Tibial artery (tissue), 4 donors: ENCODE results near the gene TMX3.

ENCODE experiments used
- DNase-seq, 2 donors: peaks; one replicate each; pipeline ENCODE4 v3.0.0-alpha.2; 2019
- H3K27ac ChIP-seq, 2 donors: fragments of 200-600 bp; sonication (generic) in 1 of 2; 1 replicate in 1 of 2; 2 replicates in 1 of 2; pipeline ENCODE4 v1.5.1; 2018 to 2019; ENCODE audit warnings: mild to moderate bottlenecking in 1 of 2
- H3K27me3 ChIP-seq, 2 donors: fragments of 200-600 bp; sonication (generic) in 1 of 2; one replicate each; pipeline versions ENCODE4 v1.5.1 to v1.6.0; 2016 to 2019
- H3K36me3 ChIP-seq, 3 donors: fragments of 200-600 bp; sonication (generic) in 2 of 3; one replicate each; pipeline ENCODE4 v1.5.1; 2016 to 2019; ENCODE audit warnings: mild to moderate bottlenecking in 2 of 3
- H3K4me1 ChIP-seq, 4 donors: fragments of 200-600 bp; sonication (generic) in 2 of 4; 1 replicate in 3 of 4; 2 replicates in 1 of 4; pipeline ENCODE4 v1.5.1; 2016 to 2019
- H3K4me3 ChIP-seq, 2 donors: fragments of 200-600 bp; sonication (generic) in 1 of 2; 1 replicate in 1 of 2; 2 replicates in 1 of 2; pipeline ENCODE4 v1.5.1; 2018 to 2019; ENCODE audit warnings: mild to moderate bottlenecking in 2 of 2
- H3K9me3 ChIP-seq, 3 donors: fragments of 200-600 bp; sonication (generic) in 1 of 3; one replicate each; pipeline ENCODE4 v1.5.1; 2016 to 2019
- CTCF ChIP-seq, 2 experiments: fragments of 200-600 bp in 1 of 2; fragments of 450-650 bp in 1 of 2; IDR thresholded peaks; one replicate each; pipeline ENCODE4 v1.5.1; 2017 to 2019; ENCODE audit warnings: antibody characterized with exemption in 2 of 2, mild to moderate bottlenecking in 1 of 2, moderate library complexity in 1 of 2
- intact Hi-C: fragments of 100-400 bp; cut with DNase I; formaldehyde crosslinking; loops from one replicate; pipeline ENCODE4 v1.15.0; 2023; ENCODE audit warnings: low total_unique reads

Gene TMX3

GRCh38 chr18:68742206-68742605 is 27.3 kb upstream of the TMX3 start:
- Histone ChIP-seq H3K9me3 (no peaks in the 10 kb centered on the region), H3K4me3 (no peak overlapping the region), H3K36me3 (no peaks in the 10 kb centered on the region), H3K4me1 (no peaks in the 10 kb centered on the region), H3K27ac (no peak overlapping the region), H3K27me3 (no peaks in the 10 kb centered on the region)
- intact Hi-C loops, result no loop called here
- no peak for TF ChIP-seq CTCF (IDR thresholded peaks at IDR 0.05)
- no peak for DNase-seq

- intact Hi-C loops, result loop anchor here (2.0 kb wide), 1 partner anchor 76 kb away; no protein-coding TSS in a partner anchor
- TF ChIP-seq CTCF (IDR thresholded peaks at IDR 0.05), result no peak
Observed at GRCh38 chr18:68740966-68741365, 26.1 kb upstream of the TMX3 start.

GRCh38 chr18:68739462-68739861 is 24.6 kb upstream of the TMX3 start:
- no peak overlapping the region for H3K27ac ChIP-seq
- peaks cover 0 to 6% (median 2%) of the 10 kb centered on the region in 4 donors for H3K4me1 ChIP-seq
- no peaks in the 10 kb centered on the region for H3K9me3 ChIP-seq
- no peaks in the 10 kb centered on the region for H3K36me3 ChIP-seq
- no peak overlapping the region for H3K4me3 ChIP-seq
- TF ChIP-seq CTCF (IDR thresholded peaks at IDR 0.05), result no peak
- intact Hi-C loops, result no loop called here
- no peak for DNase-seq
- no peaks in the 10 kb centered on the region for H3K27me3 ChIP-seq

More at GRCh38 chr18:68740966-68741365, 26.1 kb upstream of the TMX3 start:
- H3K4me3 ChIP-seq, result no peak overlapping the region
- H3K27ac ChIP-seq, result no peak overlapping the region
- H3K27me3 ChIP-seq, result no peaks in the 10 kb centered on the region
- no peaks in the 10 kb centered on the region for H3K36me3 ChIP-seq
- H3K4me1 ChIP-seq, result no peaks in the 10 kb centered on the region
- no peak for DNase-seq
- no peaks in the 10 kb centered on the region for H3K9me3 ChIP-seq

GRCh38 chr18:68738564-68738963 is 23.7 kb upstream of the TMX3 start:
- no peaks in the 10 kb centered on the region for H3K27me3 ChIP-seq
- intact Hi-C loops, result no loop called here
- H3K36me3 ChIP-seq, result no peaks in the 10 kb centered on the region
- no peak for TF ChIP-seq CTCF (IDR thresholded peaks at IDR 0.05)
- no peak for DNase-seq
- peaks cover 0 to 6% (median 2%) of the 10 kb centered on the region in 4 donors for H3K4me1 ChIP-seq
- H3K9me3 ChIP-seq, result no peaks in the 10 kb centered on the region
- H3K27ac ChIP-seq, result no peak overlapping the region
- H3K4me3 ChIP-seq, result no peak overlapping the region

- no peak for DNase-seq
- peak; percentile 62 to 68 for TF ChIP-seq CTCF (IDR thresholded peaks at IDR 0.05)
- Histone ChIP-seq H3K4me1 (peaks cover 0 to 6% (median 2%) of the 10 kb centered on the region in 4 donors), H3K9me3 (no peaks in the 10 kb centered on the region), H3K4me3 (no peak overlapping the region), H3K36me3 (no peaks in the 10 kb centered on the region), H3K27ac (no peak overlapping the region), H3K27me3 (no peaks in the 10 kb centered on the region)
- intact Hi-C loops, result no loop called here
Observed at GRCh38 chr18:68735483-68736343, 20.8 kb upstream of the TMX3 start.
